ENCODE results near the gene VPS8. TPM values are rescaled to one million over a fixed set of nuclear protein-coding genes. Genes with fewer than 3 reads are reported as not detected.
"Not testable (repeated sequence)": the region's sequence is repeated elsewhere in the genome, so short reads cannot be mapped to it uniquely, and the experiment has no call there.

Gene VPS8
- total and polyA plus RNA-seq, 5 donors from 2014 or later = 23.4 to 73.8 (median 26.9) TPM

DNA sequence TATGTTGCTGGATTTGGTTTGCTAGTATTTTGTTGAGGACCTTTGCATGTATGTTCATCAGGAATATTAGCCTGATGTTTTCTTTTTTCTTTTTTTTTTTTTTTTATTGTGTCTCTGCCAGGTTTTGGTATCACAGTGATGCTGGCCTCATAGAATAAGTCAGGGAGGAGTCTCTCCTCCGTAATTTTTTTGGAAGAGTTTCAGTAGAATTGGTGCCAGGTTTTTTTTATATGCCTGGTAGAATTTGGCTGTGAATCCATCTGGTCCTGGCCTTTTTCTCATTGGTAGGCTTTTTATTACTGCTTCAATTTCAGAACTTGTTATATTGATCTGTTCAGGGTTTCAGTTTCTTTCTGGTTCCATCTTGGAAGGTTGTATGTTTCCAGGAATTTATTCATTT, 165.8 kb downstream of the VPS8 start:
- Mint-ChIP-seq H3K9me3 (peaks cover 0 to 22% (median 1%) of the 10 kb centered on the region in 7 donors), H3K4me3 (no peak overlapping the region), H3K27me3 (no peaks in the 10 kb centered on the region), H3K36me3 (peaks cover 74% of the 10 kb centered on the region), H3K27ac (no peak overlapping the region), H3K4me1 (peaks cover 9 to 17% (median 13%) of the 10 kb centered on the region in 4 donors)
- H3K4me1 ChIP-seq (ENCODE audit: control insufficient read depth, insufficient read depth, low read length, poor library complexity, severe bottlenecking) = no peaks in the 10 kb centered on the region
- peaks cover 23% of the 10 kb centered on the region for H3K36me3 ChIP-seq (ENCODE audit: control insufficient read depth, insufficient read depth, low read length)
- H3K27me3 ChIP-seq (ENCODE audit: control insufficient read depth, insufficient read depth, low read length) = no peaks in the 10 kb centered on the region
- H3K4me3 ChIP-seq (ENCODE audit: low read depth, low read length) = no peak overlapping the region
- ATAC-seq (ENCODE audit: low read depth in 2 of 2) (no peak), DNase-seq (no peak)
- no peak overlapping the region for H3K27ac ChIP-seq (ENCODE audit: insufficient read depth, low read length, poor library complexity, severe bottlenecking)
- H3K9me3 ChIP-seq (ENCODE audit: control insufficient read depth in 2 of 2, low read length in 2 of 2) = no peaks in the 10 kb centered on the region

DNA sequence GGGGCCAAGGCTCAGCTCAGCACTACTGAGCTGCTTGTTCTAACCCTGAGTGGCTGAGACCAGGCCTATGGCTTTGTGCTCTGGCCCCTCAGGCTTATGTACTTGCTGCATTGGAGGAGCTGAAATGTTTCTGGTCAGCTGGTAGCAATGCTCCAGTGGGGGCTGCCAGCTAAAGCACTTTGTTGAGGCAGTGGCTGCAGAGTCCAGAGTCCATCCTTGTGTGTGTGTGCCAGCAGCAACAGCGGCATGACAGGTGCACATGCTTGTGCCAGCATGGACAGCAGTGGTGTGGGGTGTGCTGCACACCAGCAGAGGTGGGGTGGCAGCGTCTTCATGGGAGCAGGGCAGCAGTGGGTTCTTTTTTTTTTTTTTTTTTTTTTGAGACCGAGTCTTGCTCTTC, 169.1 kb downstream of the VPS8 start:
- H3K27ac Mint-ChIP-seq = no peak overlapping the region
- Histone ChIP-seq H3K27me3 (ENCODE audit: control insufficient read depth, insufficient read depth, low read length) (no peaks in the 10 kb centered on the region), H3K4me3 (ENCODE audit: low read depth, low read length) (no peak overlapping the region), H3K36me3 (ENCODE audit: control insufficient read depth, insufficient read depth, low read length) (peaks cover 26% of the 10 kb centered on the region), H3K27ac (ENCODE audit: insufficient read depth, low read length, poor library complexity, severe bottlenecking) (no peak overlapping the region), H3K4me1 (ENCODE audit: control insufficient read depth, insufficient read depth, low read length, poor library complexity, severe bottlenecking) (no peaks in the 10 kb centered on the region), H3K9me3 (ENCODE audit: control insufficient read depth in 2 of 2, low read length in 2 of 2) (no peaks in the 10 kb centered on the region)
- H3K36me3 Mint-ChIP-seq = peaks cover 60% of the 10 kb centered on the region
- DNase-seq (no peak), ATAC-seq (ENCODE audit: low read depth in 2 of 2) (no peak)
- peaks cover 4 to 16% (median 12%) of the 10 kb centered on the region in 4 donors for H3K4me1 Mint-ChIP-seq
- no peaks in the 10 kb centered on the region for H3K27me3 Mint-ChIP-seq
- no peak overlapping the region for H3K4me3 Mint-ChIP-seq
- H3K9me3 Mint-ChIP-seq = peaks cover 0 to 5% (median 0%) of the 10 kb centered on the region in 7 donors

DNA sequence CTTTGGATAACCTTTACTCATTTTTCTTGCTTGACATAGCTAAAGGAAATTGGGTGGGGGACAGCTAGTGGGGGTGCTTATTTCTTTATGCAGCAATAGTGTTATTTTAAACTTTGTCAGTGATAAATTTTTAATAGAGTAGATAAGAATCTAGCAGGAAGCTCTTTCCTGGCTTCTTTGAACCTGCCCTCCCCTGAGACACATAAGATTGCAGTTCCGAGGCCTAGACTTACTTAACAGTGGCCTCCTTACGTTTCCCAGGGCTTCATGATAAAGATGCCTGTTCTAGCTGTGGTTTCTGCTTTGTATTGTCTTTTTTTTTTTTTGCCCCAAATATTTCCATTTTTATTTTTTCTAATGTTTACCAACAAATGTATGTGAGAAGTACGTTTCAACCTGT, 170.1 kb downstream of the VPS8 start:
- H3K36me3 ChIP-seq (ENCODE audit: control insufficient read depth, insufficient read depth, low read length) = peaks cover 31% of the 10 kb centered on the region
- H3K4me1 ChIP-seq (ENCODE audit: control insufficient read depth, insufficient read depth, low read length, poor library complexity, severe bottlenecking) = no peaks in the 10 kb centered on the region
- H3K4me3 Mint-ChIP-seq = no peak overlapping the region
- H3K4me3 ChIP-seq (ENCODE audit: low read depth, low read length) = no peak overlapping the region
- ATAC-seq (ENCODE audit: low read depth in 2 of 2) (no peak), DNase-seq (no peak)
- peaks cover 57% of the 10 kb centered on the region for H3K36me3 Mint-ChIP-seq
- no peak overlapping the region for H3K27ac Mint-ChIP-seq
- H3K4me1 Mint-ChIP-seq = peaks cover 4 to 16% (median 10%) of the 10 kb centered on the region in 4 donors
- H3K9me3 ChIP-seq (ENCODE audit: control insufficient read depth in 2 of 2, low read length in 2 of 2) = no peaks in the 10 kb centered on the region
- peaks cover 0 to 3% (median 0%) of the 10 kb centered on the region in 7 donors for H3K9me3 Mint-ChIP-seq
- no peak overlapping the region for H3K27ac ChIP-seq (ENCODE audit: insufficient read depth, low read length, poor library complexity, severe bottlenecking)
- no peaks in the 10 kb centered on the region for H3K27me3 Mint-ChIP-seq
- H3K27me3 ChIP-seq (ENCODE audit: control insufficient read depth, insufficient read depth, low read length) = no peaks in the 10 kb centered on the region

DNA sequence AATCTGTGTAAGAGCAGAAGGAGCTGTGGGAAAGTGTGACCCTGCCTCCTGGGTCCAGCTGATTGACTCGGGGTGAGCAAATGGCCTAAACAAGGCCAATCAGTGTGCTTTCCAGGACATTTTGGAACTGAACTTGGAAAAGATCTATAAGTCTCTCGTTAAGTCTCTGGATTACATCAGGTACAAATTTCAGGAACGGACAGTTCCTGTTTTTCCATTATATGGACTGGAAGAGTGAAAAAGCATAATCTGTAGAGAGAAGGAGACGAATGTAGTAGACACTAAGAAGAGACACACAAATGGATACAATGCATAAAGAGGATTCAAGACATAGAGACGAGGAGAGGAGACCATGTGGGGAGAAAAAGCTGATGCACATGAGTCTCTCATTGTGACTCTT, 173.6 kb downstream of the VPS8 start:
- no peak overlapping the region for H3K4me3 Mint-ChIP-seq
- H3K4me3 ChIP-seq (ENCODE audit: low read depth, low read length) = no peak overlapping the region
- no peaks in the 10 kb centered on the region for H3K9me3 ChIP-seq (ENCODE audit: control insufficient read depth in 2 of 2, low read length in 2 of 2)
- H3K27me3 ChIP-seq (ENCODE audit: control insufficient read depth, insufficient read depth, low read length) = no peaks in the 10 kb centered on the region
- no peaks in the 10 kb centered on the region for H3K27me3 Mint-ChIP-seq
- H3K27ac ChIP-seq (ENCODE audit: insufficient read depth, low read length, poor library complexity, severe bottlenecking) = no peak overlapping the region
- H3K4me1 Mint-ChIP-seq = peaks cover 0 to 10% (median 3%) of the 10 kb centered on the region in 4 donors
- H3K27ac Mint-ChIP-seq = no peak overlapping the region
- H3K36me3 Mint-ChIP-seq = peaks cover 57% of the 10 kb centered on the region
- ATAC-seq (ENCODE audit: low read depth in 2 of 2) (no peak), DNase-seq (no peak)
- H3K9me3 Mint-ChIP-seq = no peaks in the 10 kb centered on the region
- H3K4me1 ChIP-seq (ENCODE audit: control insufficient read depth, insufficient read depth, low read length, poor library complexity, severe bottlenecking) = no peaks in the 10 kb centered on the region
- peaks cover 31% of the 10 kb centered on the region for H3K36me3 ChIP-seq (ENCODE audit: control insufficient read depth, insufficient read depth, low read length)

DNA sequence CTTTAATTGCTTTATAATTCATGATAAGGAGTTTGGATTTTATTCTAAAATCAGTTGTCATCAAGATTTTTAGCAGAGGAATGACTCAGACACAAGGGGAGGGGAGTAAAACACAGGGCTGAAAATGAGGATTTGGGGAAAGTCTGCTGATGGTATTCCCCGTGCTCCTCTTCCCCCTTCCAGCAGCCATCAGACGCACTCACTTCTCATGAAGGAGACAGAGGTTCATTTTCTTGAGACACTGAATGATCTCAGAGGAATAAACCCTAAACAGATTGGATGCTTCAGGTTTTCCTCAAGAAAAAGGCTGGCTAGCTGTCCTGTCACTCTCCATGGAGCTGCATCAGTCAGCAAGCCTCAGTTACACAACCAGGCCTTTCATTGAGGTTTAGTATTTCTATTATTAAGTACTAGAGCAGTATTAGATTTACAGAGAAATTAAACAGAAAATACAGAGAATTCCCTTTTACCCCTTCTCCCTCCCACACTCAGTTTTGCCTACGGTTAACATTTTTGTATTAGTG, 174.5 kb downstream of the VPS8 start:
- H3K27ac Mint-ChIP-seq = no peak overlapping the region
- H3K36me3 ChIP-seq (ENCODE audit: control insufficient read depth, insufficient read depth, low read length) = peaks cover 31% of the 10 kb centered on the region

DNA sequence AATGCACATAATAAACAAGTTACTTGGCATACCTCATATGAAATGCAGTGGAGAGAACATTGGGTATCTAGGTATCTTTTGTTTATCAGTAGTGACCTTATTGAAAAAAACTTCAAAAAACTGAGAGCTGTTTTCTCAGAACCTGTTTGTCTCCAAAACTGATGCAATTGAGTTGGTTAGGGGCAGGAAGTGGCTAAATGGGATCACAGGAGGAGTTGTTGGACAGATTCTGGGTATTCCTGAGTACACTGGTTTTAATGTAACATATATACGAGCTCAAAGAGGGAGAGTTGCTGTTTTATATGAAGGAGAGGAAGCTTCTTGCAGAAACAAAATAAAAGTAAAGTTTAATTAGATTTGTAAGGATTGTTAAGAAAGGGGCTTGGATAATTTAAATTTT, 181.4 kb downstream of the VPS8 start:
- Mint-ChIP-seq H3K27ac (no peak overlapping the region), H3K4me1 (peaks cover 0 to 12% (median 2%) of the 10 kb centered on the region in 4 donors), H3K4me3 (no peak overlapping the region), H3K36me3 (peaks cover 21% of the 10 kb centered on the region), H3K27me3 (no peaks in the 10 kb centered on the region), H3K9me3 (no peaks in the 10 kb centered on the region)
- no peak for ATAC-seq (ENCODE audit: low read depth in 2 of 2)
- no peaks in the 10 kb centered on the region for H3K27me3 ChIP-seq (ENCODE audit: control insufficient read depth, insufficient read depth, low read length)
- peaks cover 37% of the 10 kb centered on the region for H3K36me3 ChIP-seq (ENCODE audit: control insufficient read depth, insufficient read depth, low read length)
- H3K4me1 ChIP-seq (ENCODE audit: control insufficient read depth, insufficient read depth, low read length, poor library complexity, severe bottlenecking) = no peaks in the 10 kb centered on the region
- H3K27ac ChIP-seq (ENCODE audit: insufficient read depth, low read length, poor library complexity, severe bottlenecking) = no peak overlapping the region
- no peaks in the 10 kb centered on the region for H3K9me3 ChIP-seq (ENCODE audit: control insufficient read depth in 2 of 2, low read length in 2 of 2)
- no peak overlapping the region for H3K4me3 ChIP-seq (ENCODE audit: low read depth, low read length)
- no peak for DNase-seq

More for the DNA sequence above, 174.5 kb downstream of the VPS8 start:
- no peaks in the 10 kb centered on the region for H3K27me3 Mint-ChIP-seq
- Histone ChIP-seq H3K27me3 (ENCODE audit: control insufficient read depth, insufficient read depth, low read length) (no peaks in the 10 kb centered on the region), H3K4me1 (ENCODE audit: control insufficient read depth, insufficient read depth, low read length, poor library complexity, severe bottlenecking) (no peaks in the 10 kb centered on the region), H3K9me3 (ENCODE audit: control insufficient read depth in 2 of 2, low read length in 2 of 2) (no peaks in the 10 kb centered on the region), H3K27ac (ENCODE audit: insufficient read depth, low read length, poor library complexity, severe bottlenecking) (no peak overlapping the region), H3K4me3 (ENCODE audit: low read depth, low read length) (no peak overlapping the region)
- DNase-seq (no peak), ATAC-seq (ENCODE audit: low read depth in 2 of 2) (no peak)
- peaks cover 55% of the 10 kb centered on the region for H3K36me3 Mint-ChIP-seq
- H3K4me3 Mint-ChIP-seq = no peak overlapping the region
- no peaks in the 10 kb centered on the region for H3K9me3 Mint-ChIP-seq
- H3K4me1 Mint-ChIP-seq = peaks cover 0 to 5% (median 3%) of the 10 kb centered on the region in 4 donors

DNA sequence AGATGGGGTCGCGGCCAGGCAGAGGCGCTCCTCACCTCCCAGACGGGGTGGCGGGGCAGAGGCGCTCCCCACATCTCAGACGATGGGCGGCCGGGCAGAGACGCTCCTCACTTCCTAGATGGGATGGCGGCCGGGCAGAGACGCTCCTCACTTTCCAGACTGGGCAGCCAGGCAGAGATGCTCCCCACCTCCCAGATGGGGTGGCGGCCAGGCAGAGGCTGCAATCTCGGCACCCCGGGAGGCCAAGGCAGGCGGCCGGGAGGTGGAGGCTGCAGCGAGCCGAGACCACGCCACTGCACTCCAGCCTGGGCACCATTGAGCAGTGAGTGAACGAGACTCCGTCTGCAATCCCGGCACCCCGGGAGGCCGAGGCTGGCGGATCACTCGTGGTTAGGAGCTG, 191.9 kb downstream of the VPS8 start:
- not testable (repeated sequence) for H3K4me1 ChIP-seq (ENCODE audit: control insufficient read depth, insufficient read depth, low read length, poor library complexity, severe bottlenecking); H3K4me3 Mint-ChIP-seq; DNase-seq; H3K9me3 ChIP-seq (ENCODE audit: control insufficient read depth in 2 of 2, low read length in 2 of 2); ATAC-seq (ENCODE audit: low read depth in 2 of 2); H3K27me3 Mint-ChIP-seq; H3K4me3 ChIP-seq (ENCODE audit: low read depth, low read length); H3K27ac ChIP-seq (ENCODE audit: insufficient read depth, low read length, poor library complexity, severe bottlenecking); H3K27me3 ChIP-seq (ENCODE audit: control insufficient read depth, insufficient read depth, low read length); H3K27ac Mint-ChIP-seq
- peaks cover 50% of the 10 kb centered on the region for H3K36me3 ChIP-seq (ENCODE audit: control insufficient read depth, insufficient read depth, low read length)
- Mint-ChIP-seq H3K4me1 (peaks cover 0 to 10% (median 4%) of the 10 kb centered on the region in 4 donors), H3K36me3 (peaks cover 71% of the 10 kb centered on the region), H3K9me3 (peaks cover 0 to 20% (median 3%) of the 10 kb centered on the region in 7 donors)

DNA sequence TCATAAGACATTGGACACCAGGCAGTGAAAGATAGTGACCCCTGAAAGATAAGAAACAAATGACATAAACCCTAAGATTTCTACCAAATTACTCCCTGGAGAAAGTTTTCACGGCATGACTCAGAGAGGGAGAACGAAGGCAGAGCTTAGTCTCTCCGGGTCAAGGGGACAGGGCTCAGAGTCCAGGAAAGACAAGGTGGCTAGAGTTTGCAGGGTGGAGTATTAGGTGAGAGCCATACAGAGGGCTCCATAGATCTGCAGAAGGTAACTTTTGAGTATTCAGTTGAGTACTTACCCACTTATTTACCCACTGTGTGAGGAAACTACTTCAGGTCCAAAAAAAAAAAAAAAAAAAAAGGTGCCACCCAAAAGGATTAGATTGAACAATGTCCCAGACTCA, 197.7 kb downstream of the VPS8 start:
- H3K36me3 Mint-ChIP-seq = peaks cover 70% of the 10 kb centered on the region
- Histone ChIP-seq H3K4me1 (ENCODE audit: control insufficient read depth, insufficient read depth, low read length, poor library complexity, severe bottlenecking) (no peaks in the 10 kb centered on the region), H3K9me3 (ENCODE audit: control insufficient read depth in 2 of 2, low read length in 2 of 2) (peaks cover 7 to 11% of the 10 kb centered on the region in 2 experiments), H3K36me3 (ENCODE audit: control insufficient read depth, insufficient read depth, low read length) (peaks cover 27% of the 10 kb centered on the region), H3K4me3 (ENCODE audit: low read depth, low read length) (no peak overlapping the region), H3K27ac (ENCODE audit: insufficient read depth, low read length, poor library complexity, severe bottlenecking) (no peak overlapping the region), H3K27me3 (ENCODE audit: control insufficient read depth, insufficient read depth, low read length) (no peaks in the 10 kb centered on the region)
- DNase-seq (no peak), ATAC-seq (ENCODE audit: low read depth in 2 of 2) (no peak)
- H3K27me3 Mint-ChIP-seq = no peaks in the 10 kb centered on the region
- H3K4me1 Mint-ChIP-seq = peaks cover 0 to 18% (median 7%) of the 10 kb centered on the region in 4 donors
- peaks cover 0 to 25% (median 7%) of the 10 kb centered on the region in 7 donors for H3K9me3 Mint-ChIP-seq
- no peak overlapping the region for H3K4me3 Mint-ChIP-seq
- no peak overlapping the region for H3K27ac Mint-ChIP-seq

Data from CD4-positive, CD25-positive, alpha-beta regulatory T cell (primary cell).